Testis (tissue), 2 donors: ENCODE data around the gene MOXD1.

ENCODE experiments used
- CTCF ChIP-seq, 3 experiments: fragments of 450-650 bp in 2 of 3; fragments of 200-600 bp in 1 of 3; sonication (generic) in 1 of 3; IDR thresholded peaks; one replicate each; pipeline ENCODE4 v1.5.1; 2016 to 2019; ENCODE audit warnings: antibody characterized with exemption in 3 of 3, mild to moderate bottlenecking in 2 of 3, moderate library complexity in 1 of 3
- POLR2A ChIP-seq: fragments of 450-650 bp; IDR thresholded peaks from one replicate; pipeline ENCODE4 v1.6.1; 2017; ENCODE audit warnings: antibody characterized with exemption, mild to moderate bottlenecking, moderate library complexity

GRCh38 chr6:132359886-132360285 is 41.4 kb downstream of the MOXD1 start:
- no peak for TF ChIP-seq CTCF (IDR thresholded peaks at IDR 0.05)
- no peak for TF ChIP-seq POLR2A
